Nephron (organoid): ENCODE results near the gene MEF2A.
"Not testable (repeated sequence)": the region's sequence is repeated elsewhere in the genome, so short reads cannot be mapped to it uniquely, and the experiment has no call there.

ENCODE experiments used
- H3K27ac Mint-ChIP-seq, 3 experiments: 2 replicates each; pipeline ENCODE4 v1.8.0; 2020; ENCODE audit warnings: mixed read lengths in 3 of 3, mild to moderate bottlenecking in 2 of 3, moderate library complexity in 1 of 3
- H3K27me3 Mint-ChIP-seq: 2 replicates; pipeline ENCODE4 v1.8.0; 2021; ENCODE audit warnings: low read depth, mild to moderate bottlenecking, moderate library complexity, mixed read lengths
- H3K36me3 Mint-ChIP-seq: 2 replicates; pipeline ENCODE4 v1.8.0; 2020; ENCODE audit warnings: low read depth, mixed read lengths
- H3K4me1 Mint-ChIP-seq: 2 replicates; pipeline ENCODE4 v1.8.0; 2020; ENCODE audit warnings: mixed read lengths
- H3K4me3 Mint-ChIP-seq, 3 experiments: 2 replicates each; pipeline ENCODE4 v1.8.0; 2020; ENCODE audit warnings: mild to moderate bottlenecking in 3 of 3, mixed read lengths in 3 of 3, moderate library complexity in 2 of 3
- H3K9me3 Mint-ChIP-seq: 2 replicates; pipeline ENCODE4 v1.8.0; 2020; ENCODE audit warnings: mixed read lengths
- TF ChIP-seq, protein P1 (sequence below), 3 experiments: fragments of 200-600 bp; sonication (generic); IDR thresholded peaks; one replicate each; pipeline ENCODE4 v1.5.0; 2021; ENCODE audit warnings: antibody characterized with exemption in 3 of 3; ENCODE audit not compliant: unreplicated experiment in 3 of 3

Gene MEF2A

GRCh38 chr15:99565299-99566156 lies at the start of gene MEF2A:
MEF2A (plus strand) TSS chr15:99565984; CDS start chr15:99633120, 67,136 bp downstream.
- Mint-ChIP-seq H3K27me3 (peaks cover 5% of the 10 kb centered on the region), H3K36me3 (no peaks in the 10 kb centered on the region), H3K9me3 (no peaks in the 10 kb centered on the region), H3K4me3 (peak within 1 kb of the TSS; percentile 97 to 100 (median 100)), H3K27ac (peak within 1 kb of the TSS; percentile 99 to 100 (median 100)), H3K4me1 (peaks cover 44% of the 10 kb centered on the region)
- TF ChIP-seq, protein P1, sequence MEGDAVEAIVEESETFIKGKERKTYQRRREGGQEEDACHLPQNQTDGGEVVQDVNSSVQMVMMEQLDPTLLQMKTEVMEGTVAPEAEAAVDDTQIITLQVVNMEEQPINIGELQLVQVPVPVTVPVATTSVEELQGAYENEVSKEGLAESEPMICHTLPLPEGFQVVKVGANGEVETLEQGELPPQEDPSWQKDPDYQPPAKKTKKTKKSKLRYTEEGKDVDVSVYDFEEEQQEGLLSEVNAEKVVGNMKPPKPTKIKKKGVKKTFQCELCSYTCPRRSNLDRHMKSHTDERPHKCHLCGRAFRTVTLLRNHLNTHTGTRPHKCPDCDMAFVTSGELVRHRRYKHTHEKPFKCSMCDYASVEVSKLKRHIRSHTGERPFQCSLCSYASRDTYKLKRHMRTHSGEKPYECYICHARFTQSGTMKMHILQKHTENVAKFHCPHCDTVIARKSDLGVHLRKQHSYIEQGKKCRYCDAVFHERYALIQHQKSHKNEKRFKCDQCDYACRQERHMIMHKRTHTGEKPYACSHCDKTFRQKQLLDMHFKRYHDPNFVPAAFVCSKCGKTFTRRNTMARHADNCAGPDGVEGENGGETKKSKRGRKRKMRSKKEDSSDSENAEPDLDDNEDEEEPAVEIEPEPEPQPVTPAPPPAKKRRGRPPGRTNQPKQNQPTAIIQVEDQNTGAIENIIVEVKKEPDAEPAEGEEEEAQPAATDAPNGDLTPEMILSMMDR (IDR thresholded peaks at IDR 0.05; ENCODE audit: unreplicated experiment in 3 of 3), result no peak

DNA sequence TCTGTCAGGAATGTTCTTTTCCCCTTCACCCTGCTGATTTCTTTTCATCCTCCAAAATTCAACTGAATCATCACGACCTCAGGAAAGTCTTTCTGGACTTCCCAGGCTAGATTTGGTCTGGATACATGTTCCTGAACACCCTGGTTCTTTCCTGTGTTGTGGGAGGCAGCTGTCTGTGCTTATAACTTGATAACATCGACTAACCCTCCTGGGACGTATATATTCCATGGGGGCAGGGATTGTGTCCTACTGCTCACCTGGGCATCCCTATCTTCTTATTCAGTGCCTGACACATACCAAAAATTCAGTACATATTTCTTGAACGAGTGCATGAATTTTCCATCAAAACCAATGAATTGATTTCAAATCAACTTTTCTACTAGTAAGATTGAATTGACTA lies 47.6 kb upstream of the MEF2A start:
- Mint-ChIP-seq H3K4me3 (no peak overlapping the region), H3K4me1 (no peaks in the 10 kb centered on the region), H3K9me3 (peaks cover 4% of the 10 kb centered on the region), H3K36me3 (no peaks in the 10 kb centered on the region), H3K27me3 (no peaks in the 10 kb centered on the region), H3K27ac (no peak overlapping the region)
- TF ChIP-seq, protein P1 (IDR thresholded peaks at IDR 0.05; ENCODE audit: unreplicated experiment in 3 of 3), result no peak

- H3K4me1 Mint-ChIP-seq, H3K27me3 Mint-ChIP-seq, H3K27ac Mint-ChIP-seq, H3K4me3 Mint-ChIP-seq, H3K9me3 Mint-ChIP-seq, H3K36me3 Mint-ChIP-seq: not testable (repeated sequence)
Observed at GRCh38 chr15:99519366-99519765, 46.4 kb upstream of the MEF2A start.

DNA sequence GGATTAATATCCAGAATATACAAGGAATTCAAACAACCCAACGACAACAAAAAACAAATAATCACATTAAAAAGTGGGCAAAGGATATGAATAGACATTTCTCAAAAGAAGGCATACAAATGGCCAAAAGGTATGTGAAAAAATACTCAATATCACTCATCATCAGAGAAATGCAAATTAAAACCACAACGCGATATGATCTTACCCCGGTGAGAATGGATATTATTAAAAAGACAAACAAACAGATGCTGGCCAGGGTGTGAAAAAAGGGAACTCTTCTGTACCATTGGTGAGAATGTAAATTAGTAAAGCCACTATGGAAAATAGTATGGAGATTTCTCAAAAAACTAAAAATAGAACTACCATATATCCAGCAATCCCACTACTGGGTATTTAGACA lies 43.5 kb upstream of the MEF2A start:
- TF ChIP-seq, protein P1 (IDR thresholded peaks at IDR 0.05; ENCODE audit: unreplicated experiment in 3 of 3), result no peak
- H3K27me3 Mint-ChIP-seq, result no peaks in the 10 kb centered on the region
- no peak overlapping the region for H3K27ac Mint-ChIP-seq
- peaks cover 3% of the 10 kb centered on the region for H3K9me3 Mint-ChIP-seq
- no peaks in the 10 kb centered on the region for H3K36me3 Mint-ChIP-seq
- H3K4me1 Mint-ChIP-seq, result no peaks in the 10 kb centered on the region
- no peak overlapping the region for H3K4me3 Mint-ChIP-seq

- H3K27ac Mint-ChIP-seq, result no peak overlapping the region
- TF ChIP-seq, protein P1 (IDR thresholded peaks at IDR 0.05; ENCODE audit: unreplicated experiment in 3 of 3), result no peak
- no peak overlapping the region for H3K4me3 Mint-ChIP-seq
- peaks cover 25% of the 10 kb centered on the region for H3K9me3 Mint-ChIP-seq
- H3K4me1 Mint-ChIP-seq, result no peaks in the 10 kb centered on the region
- H3K27me3 Mint-ChIP-seq, result no peaks in the 10 kb centered on the region
- H3K36me3 Mint-ChIP-seq, result no peaks in the 10 kb centered on the region
Observed at GRCh38 chr15:99526176-99526575, 39.6 kb upstream of the MEF2A start.

- no peak overlapping the region for H3K4me3 Mint-ChIP-seq
- H3K27me3 Mint-ChIP-seq, result no peaks in the 10 kb centered on the region
- H3K9me3 Mint-ChIP-seq, result peaks cover 25% of the 10 kb centered on the region
- no peak overlapping the region for H3K27ac Mint-ChIP-seq
- H3K4me1 Mint-ChIP-seq, result no peaks in the 10 kb centered on the region
- TF ChIP-seq, protein P1 (IDR thresholded peaks at IDR 0.05; ENCODE audit: unreplicated experiment in 3 of 3), result no peak
- no peaks in the 10 kb centered on the region for H3K36me3 Mint-ChIP-seq
Observed at GRCh38 chr15:99526671-99527070, 39.1 kb upstream of the MEF2A start.
